Mesothelial cell of epicardium (in vitro differentiated cells): ENCODE data around the gene BCAN. TPM values are rescaled to one million over a fixed set of nuclear protein-coding genes. Genes with fewer than 3 reads are reported as not detected.

Experiments
- DNase-seq, 2 experiments: peaks; one replicate each; pipeline ENCODE4 v3.0.0; 2021; ENCODE audit warnings: low spot score in 2 of 2; ENCODE audit not compliant: unreplicated experiment in 2 of 2
- H3K27ac Mint-ChIP-seq: 2 replicates; pipeline ENCODE4 v1.8.0; 2021; ENCODE audit warnings: mixed read lengths
- H3K27me3 Mint-ChIP-seq: 2 replicates; pipeline ENCODE4 v1.8.0; 2021; ENCODE audit warnings: low read depth, mixed read lengths
- H3K36me3 Mint-ChIP-seq: 2 replicates; pipeline ENCODE4 v1.8.0; 2021; ENCODE audit warnings: mixed read lengths
- H3K4me1 Mint-ChIP-seq: 2 replicates; pipeline ENCODE4 v1.8.0; 2021; ENCODE audit warnings: mixed read lengths
- H3K4me3 Mint-ChIP-seq: 2 replicates; pipeline ENCODE4 v1.8.0; 2021; ENCODE audit warnings: mild to moderate bottlenecking, moderate library complexity, mixed read lengths
- H3K9me3 Mint-ChIP-seq: 2 replicates; pipeline ENCODE4 v1.8.0; 2021; ENCODE audit warnings: mixed read lengths
- CTCF ChIP-seq: fragments of 200-600 bp; sonication (generic); IDR thresholded peaks from one replicate; pipeline ENCODE4 v1.5.0; 2021; ENCODE audit warnings: antibody characterized with exemption; ENCODE audit not compliant: unreplicated experiment
- total RNA-seq: library from RNA; stranded (reverse); gene quantifications from 3 replicates; pipeline ENCODE4 v1.2.1, GENCODE V29; 2021

BCAN gene
- total RNA-seq, 1 donor from 2014 or later, result 0.85 TPM

DNA sequence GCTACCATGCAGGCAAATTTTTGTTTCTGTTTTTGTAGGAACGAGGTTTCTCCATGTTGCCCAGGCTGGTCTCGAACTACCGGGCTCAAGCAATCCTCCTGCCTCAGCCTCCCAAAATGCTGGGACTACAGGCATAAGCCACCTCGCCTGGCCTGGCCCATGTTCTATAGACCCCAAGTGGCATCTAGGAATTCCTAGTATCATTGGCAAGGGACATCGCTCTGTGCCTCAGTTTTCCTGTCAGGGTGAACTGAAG, 20.8 kb downstream of the BCAN start:
- DNase-seq, result no peak
- H3K27ac Mint-ChIP-seq, result no peak overlapping the region
- H3K4me3 Mint-ChIP-seq, result no peak overlapping the region
- TF ChIP-seq CTCF, result no peak
- H3K4me1 Mint-ChIP-seq, result peaks cover 69% of the 10 kb centered on the region
- H3K36me3 Mint-ChIP-seq, result no peaks in the 10 kb centered on the region
- H3K9me3 Mint-ChIP-seq, result no peaks in the 10 kb centered on the region
- peaks cover 15% of the 10 kb centered on the region for H3K27me3 Mint-ChIP-seq

GRCh38 chr1:156663178-156663577, 21.3 kb downstream of the BCAN start:
- Mint-ChIP-seq H3K36me3 (no peaks in the 10 kb centered on the region), H3K4me3 (no peak overlapping the region), H3K4me1 (peaks cover 73% of the 10 kb centered on the region), H3K27me3 (peaks cover 10% of the 10 kb centered on the region), H3K9me3 (no peaks in the 10 kb centered on the region), H3K27ac (peak overlapping the region; percentile 39)
- no peak for TF ChIP-seq CTCF
- no peak for DNase-seq

GRCh38 chr1:156664046-156664766, 22.3 kb downstream of the BCAN start:
- no peak for DNase-seq
- Mint-ChIP-seq H3K4me1 (peaks cover 81% of the 10 kb centered on the region), H3K4me3 (no peak overlapping the region), H3K36me3 (no peaks in the 10 kb centered on the region), H3K9me3 (no peaks in the 10 kb centered on the region), H3K27me3 (peaks cover 3% of the 10 kb centered on the region), H3K27ac (peak overlapping the region; percentile 50)
- TF ChIP-seq CTCF, result no peak

GRCh38 chr1:156664767-156665411, 23.0 kb downstream of the BCAN start:
- Mint-ChIP-seq H3K36me3 (no peaks in the 10 kb centered on the region), H3K27ac (peak overlapping the region; percentile 50), H3K4me1 (peaks cover 80% of the 10 kb centered on the region), H3K4me3 (no peak overlapping the region), H3K27me3 (peaks cover under 1% of the 10 kb centered on the region), H3K9me3 (no peaks in the 10 kb centered on the region)
- no peak for DNase-seq
- no peak for TF ChIP-seq CTCF

GRCh38 chr1:156665539-156665938, 23.6 kb downstream of the BCAN start:
- peaks cover 78% of the 10 kb centered on the region for H3K4me1 Mint-ChIP-seq
- H3K4me3 Mint-ChIP-seq, result no peak overlapping the region
- no peaks in the 10 kb centered on the region for H3K27me3 Mint-ChIP-seq
- TF ChIP-seq CTCF, result no peak
- no peaks in the 10 kb centered on the region for H3K36me3 Mint-ChIP-seq
- no peaks in the 10 kb centered on the region for H3K9me3 Mint-ChIP-seq
- H3K27ac Mint-ChIP-seq, result peak overlapping the region; percentile 35
- no peak for DNase-seq
